Stimulated activated CD8-positive, alpha-beta memory T cell treated with anti-CD3 and anti-CD28 coated beads, Interleukin-12 subunit alpha, Interleukin-12 subunit beta, amount 100 ng/mL, for 24 hours (primary cell): ENCODE results near the gene VDAC1.
A peak's percentile ranks its signal among the peaks of the same experiment; 100 is the strongest.
"Not testable (repeated sequence)": the region's sequence is repeated elsewhere in the genome, so short reads cannot be mapped to it uniquely, and the experiment has no call there.

ENCODE experiments used
- DNase-seq: peaks from one replicate; pipeline ENCODE4 v3.0.0-alpha.2; 2020; ENCODE audit errors: extremely low read depth

Gene VDAC1

DNA sequence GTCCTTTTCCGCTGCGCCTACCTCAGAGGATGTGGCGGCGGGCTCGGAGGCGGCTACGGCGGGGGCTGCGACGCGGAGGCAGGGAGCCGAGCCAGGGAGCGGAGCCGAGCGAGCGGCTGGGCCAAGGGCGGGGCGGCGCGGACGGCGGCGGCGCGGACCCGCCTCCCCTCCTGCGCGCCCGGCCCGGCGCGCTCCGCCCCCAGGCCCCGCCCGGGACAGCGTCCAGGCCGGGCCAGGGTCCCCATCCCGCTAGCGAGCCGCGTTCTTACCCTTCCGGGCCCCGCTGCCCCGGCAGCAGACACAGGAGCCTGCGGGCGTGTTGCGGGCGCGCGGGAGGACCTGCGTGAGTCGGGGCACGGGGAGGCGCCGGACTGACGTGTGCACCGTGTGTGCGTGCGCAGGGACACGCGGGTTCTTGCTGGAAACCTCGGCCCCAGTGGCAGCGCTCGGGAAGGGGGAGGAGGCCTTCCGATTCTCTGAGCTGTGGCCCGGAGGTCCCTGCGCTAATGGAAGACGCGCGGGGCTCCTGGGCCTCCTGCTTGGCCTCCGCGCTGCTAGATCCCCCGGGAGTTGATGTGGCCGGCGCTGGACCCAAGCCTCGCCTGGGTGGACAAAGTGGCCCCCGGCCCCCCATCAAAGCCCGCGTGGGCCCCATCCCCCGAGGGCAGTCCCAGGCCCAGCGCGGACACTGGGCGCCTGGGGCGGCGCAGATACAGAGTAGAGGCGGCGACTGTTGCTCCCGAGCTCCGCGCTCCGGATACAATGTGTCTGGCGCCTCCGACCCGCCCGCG is at the start of gene VDAC1:
Gene VDAC1, minus strand, starts transcription at position 350 of the 791 bp plus-strand sequence. CDS start 11,963 bp downstream, outside the sequence.
- peak; percentile 49 for DNase-seq

- DNase-seq = no peak
Observed at GRCh38 chr5:134053840-134054338, 49.1 kb upstream of the VDAC1 start.

- no peak for DNase-seq
Observed at GRCh38 chr5:134053314-134053839, 48.6 kb upstream of the VDAC1 start.

GRCh38 chr5:134051305-134051704 is 46.5 kb upstream of the VDAC1 start:
- DNase-seq = no peak

DNA sequence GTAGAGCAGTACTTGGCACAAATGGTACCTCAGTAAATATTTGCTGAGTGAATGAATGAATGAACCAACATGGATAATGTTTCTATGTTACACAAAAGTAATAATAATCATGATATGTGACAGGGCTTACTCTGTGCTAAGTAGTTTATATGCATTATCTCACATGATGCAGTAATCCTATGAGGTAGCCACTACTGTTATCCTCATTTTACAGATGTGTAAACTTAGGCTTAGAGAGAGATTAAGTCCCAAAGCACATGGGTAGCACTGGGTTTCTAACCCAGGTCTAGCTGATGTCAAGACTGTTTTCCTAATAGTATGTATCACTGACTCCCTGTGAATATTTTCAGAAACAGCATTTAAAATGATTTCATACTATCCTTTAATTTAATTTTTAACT is 44.1 kb upstream of the VDAC1 start:
- DNase-seq = no peak

- DNase-seq = no peak
Observed at GRCh38 chr5:134047687-134048056, 42.9 kb upstream of the VDAC1 start.

DNA sequence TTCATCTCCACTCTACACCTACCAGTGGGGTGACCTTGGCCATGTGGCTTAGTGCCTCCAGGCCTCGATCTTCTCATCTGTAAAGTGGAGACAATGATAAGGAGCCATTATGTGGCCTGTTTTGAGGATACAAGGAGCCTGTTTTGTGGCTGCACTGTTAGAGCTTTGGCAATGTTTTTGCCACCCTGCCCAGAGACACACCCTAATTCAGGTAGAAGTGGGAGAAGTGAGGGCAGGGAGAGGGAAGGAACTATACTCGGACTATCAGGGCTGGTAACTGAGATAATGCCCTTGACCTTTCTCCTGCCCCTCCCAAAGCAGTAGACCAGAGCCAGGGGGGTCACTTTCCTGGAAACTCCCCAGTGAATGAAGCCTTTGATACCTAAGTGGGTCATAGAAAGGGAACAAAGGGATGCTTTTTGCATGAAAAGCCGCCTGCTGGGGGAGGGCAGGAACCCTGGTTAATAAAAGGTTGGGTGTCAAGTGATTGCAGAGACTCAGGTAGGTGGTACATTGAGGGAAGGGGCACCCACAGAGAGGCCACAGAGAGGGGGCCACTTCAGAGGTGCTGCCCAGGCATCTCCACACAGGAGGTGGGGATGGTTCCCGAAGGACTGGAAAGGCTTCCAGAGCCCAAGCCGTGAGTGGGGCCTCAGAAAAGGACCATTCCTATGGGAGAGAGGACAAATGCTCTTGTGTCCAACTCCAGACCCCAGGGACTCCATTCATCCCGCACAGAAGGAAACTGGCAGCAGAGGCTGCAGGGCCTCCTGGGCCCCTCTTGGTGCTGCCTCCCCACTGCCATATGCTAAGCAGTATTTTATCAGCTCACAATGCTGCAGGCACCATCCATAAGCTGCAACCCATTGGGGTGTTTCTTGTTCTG is 42.3 kb upstream of the VDAC1 start:
- DNase-seq = no peak

DNA sequence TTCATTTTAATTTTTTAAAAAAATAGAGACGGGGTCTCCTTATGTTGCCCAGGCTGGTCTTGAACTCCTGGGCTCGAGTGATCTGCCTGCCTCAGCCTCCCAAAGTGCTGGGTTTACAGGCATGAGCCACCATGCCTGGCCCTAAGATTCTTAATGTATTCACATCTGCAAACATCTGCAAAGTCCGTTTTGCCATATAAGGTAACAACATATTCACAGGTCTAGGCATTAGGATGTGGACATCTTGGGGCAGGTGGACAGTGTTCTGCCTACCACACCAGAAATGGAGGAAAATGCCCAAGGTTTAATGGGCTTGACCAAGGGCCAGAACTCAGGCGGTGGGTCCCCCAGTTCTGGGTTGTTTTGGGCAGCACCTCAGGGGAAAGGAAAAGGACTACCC is 41.6 kb upstream of the VDAC1 start:
- no peak for DNase-seq

GRCh38 chr5:134043793-134044792 is 39.3 kb upstream of the VDAC1 start:
- no peak for DNase-seq

DNA sequence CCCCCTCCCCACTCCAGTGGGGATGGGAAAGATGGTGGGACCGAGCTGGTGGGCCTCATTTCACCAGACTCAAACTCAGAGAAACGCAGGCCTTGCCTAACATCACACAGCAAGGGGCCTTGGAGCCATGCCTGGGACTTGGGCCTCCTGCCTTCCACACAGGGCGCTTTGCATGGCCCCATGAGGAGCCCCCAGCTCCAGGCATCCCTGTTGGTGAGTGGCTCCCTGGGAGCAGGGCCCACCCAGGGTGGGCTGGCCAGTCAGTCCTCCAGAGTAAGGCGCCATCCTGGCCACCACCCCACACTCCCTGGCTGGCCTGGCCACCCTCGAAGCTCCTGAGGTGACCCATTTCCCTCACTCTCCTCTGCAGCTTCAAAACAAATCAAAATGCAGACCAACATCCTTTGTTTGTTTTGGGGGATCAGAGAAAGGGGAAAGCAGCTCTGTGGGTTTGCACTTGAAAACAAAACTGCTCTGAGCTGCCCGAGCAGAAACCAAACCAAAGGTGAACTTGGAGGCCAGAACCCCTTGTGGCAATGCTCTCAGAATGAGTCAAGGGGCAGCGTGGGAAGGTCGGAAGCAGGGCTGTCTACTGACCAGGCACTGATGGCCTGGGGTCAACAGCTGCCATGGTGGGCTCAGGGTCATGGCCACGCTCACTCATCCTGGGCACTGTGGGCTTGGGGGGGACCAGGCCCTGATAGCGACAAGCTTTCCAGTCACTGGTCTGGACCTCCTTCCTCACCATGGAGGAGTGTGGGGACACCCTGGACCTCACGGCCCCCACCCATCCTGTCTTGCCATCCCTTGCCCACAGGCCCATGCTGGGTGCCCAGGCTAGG is 37.0 kb upstream of the VDAC1 start:
- no peak for DNase-seq

DNA sequence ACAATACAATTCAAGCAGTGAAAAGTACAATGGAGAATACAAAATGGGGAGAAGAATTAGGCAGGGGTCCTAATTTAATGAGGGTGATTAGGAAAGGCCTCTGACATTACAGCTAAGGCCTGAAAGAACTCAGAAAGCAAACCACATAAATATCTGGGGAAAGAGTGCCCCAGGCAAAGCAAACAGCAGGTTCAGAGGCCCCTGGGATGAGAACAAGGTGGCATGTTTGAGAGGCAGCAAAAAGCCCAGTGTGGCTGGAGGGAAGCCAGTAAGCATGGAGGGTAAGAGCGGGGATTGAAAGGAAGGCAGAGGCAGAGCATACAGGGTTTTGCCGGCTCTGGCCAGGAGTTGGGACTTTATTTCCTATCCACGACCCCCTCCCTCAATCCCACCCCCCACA is 33.4 kb upstream of the VDAC1 start:
- DNase-seq = no peak

- no peak for DNase-seq
Observed at GRCh38 chr5:134037160-134037559, 32.4 kb upstream of the VDAC1 start.

- no peak for DNase-seq
Observed at GRCh38 chr5:134034326-134034725, 29.6 kb upstream of the VDAC1 start.

- DNase-seq = not testable (repeated sequence)
Observed at GRCh38 chr5:134030303-134030964, 25.7 kb upstream of the VDAC1 start.

DNA sequence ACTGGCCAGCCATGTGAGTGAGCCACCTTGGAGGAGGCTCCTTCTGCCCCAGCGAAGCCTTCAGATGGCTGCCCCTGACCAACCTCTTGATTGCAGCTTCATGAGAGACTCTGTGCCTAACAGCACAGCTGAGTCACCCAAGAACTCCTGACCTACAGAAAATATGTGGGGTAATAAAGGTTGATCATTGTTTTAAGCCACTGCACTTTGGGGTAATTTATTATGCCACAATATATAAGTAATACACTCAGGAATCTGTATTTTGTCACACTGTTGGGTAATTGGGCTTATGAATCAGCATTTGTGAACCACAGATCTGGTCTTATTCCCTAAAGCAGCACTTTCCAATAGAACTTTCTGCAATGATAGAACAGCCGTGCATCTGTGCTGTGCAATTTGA is 24.4 kb upstream of the VDAC1 start:
- no peak for DNase-seq

DNA sequence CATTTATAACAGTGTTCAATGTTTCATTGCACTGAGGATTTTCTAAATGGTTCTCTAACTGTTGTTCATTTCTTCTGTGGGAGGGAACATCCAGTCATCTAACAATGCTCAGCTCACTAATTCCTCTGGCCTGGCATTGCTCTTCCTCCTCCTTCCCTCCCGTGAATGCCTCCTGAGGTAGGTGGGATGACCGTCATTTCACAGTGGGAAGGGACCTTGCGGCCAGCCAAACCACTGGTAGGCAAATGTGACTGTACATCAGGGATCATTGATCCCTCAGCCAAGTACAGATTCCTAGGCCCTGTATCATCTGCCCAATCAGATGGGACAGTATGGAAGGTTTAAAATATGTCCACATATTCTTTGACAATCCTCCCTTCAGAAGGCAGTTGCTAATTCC is 23.7 kb upstream of the VDAC1 start:
- DNase-seq = no peak

GRCh38 chr5:134027288-134027615 is 22.5 kb upstream of the VDAC1 start:
- no peak for DNase-seq

GRCh38 chr5:134026521-134027287 is 21.9 kb upstream of the VDAC1 start:
- no peak for DNase-seq

DNA sequence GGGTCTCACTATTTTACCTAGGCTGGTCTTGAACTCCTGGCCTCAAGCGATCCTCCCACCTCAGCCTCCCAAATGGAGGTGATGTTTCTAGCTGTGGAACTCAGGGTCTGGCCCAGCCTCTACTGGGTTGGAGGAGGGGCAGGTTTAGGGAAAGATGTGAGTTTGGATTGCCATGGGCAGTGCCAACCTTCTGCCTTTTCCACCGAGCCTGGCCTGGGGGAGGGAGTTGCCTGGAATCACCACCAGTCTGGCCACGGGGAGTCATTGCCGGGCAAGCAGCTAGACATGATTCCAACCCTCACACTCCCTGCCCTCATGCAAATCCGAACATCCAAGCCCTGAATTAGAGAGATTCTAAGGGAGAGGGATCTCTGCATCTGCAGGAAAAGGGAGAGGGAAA is 21.0 kb upstream of the VDAC1 start:
- DNase-seq = no peak
